ENCODE results near the gene LUZP2.

The LUZP2 gene

DNA sequence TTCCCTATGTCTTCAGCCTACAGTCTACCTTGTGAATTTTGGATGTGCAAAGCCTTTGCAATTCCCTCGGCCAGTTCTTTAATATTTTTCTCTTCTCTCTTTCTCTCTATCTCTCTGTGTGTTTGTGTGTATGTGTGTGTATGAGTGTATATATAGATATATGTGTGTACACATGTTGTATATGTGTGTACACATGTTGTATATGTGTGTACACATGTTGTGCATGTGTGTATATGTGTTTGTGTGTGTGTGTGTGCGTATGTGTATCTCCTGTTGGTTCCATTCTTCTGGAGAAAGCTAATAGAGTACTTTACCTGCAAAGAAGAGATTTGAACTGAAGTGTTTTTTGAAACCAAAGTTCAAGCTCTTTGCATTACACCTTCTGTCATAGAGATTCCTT lies 155.0 kb downstream of the LUZP2 start:
- Histone ChIP-seq H3K27me3 (ENCODE audit: control insufficient read depth in 5 of 5, insufficient read depth in 4 of 5, low read length in 5 of 5) (no peaks in the 10 kb centered on the region), H3K36me3 (ENCODE audit: control insufficient read depth in 5 of 5, insufficient read depth in 5 of 5, low read length in 5 of 5) (no peaks in the 10 kb centered on the region), H3K4me3 (ENCODE audit: low read depth in 1 of 5, low read length in 5 of 5) (no peak overlapping the region), H3K9me3 (ENCODE audit: control insufficient read depth in 5 of 5, low read length in 5 of 5) (no peaks in the 10 kb centered on the region), H3K4me1 (ENCODE audit: control insufficient read depth in 5 of 5, insufficient read depth in 5 of 5, low read length in 5 of 5) (no peaks in the 10 kb centered on the region), H3K27ac (ENCODE audit: low read depth, low read length) (no peak overlapping the region), H3K9ac (ENCODE audit: low read length in 5 of 5) (no peak overlapping the region)

- Histone ChIP-seq H3K9ac (ENCODE audit: low read length in 5 of 5) (no peak overlapping the region), H3K27ac (ENCODE audit: low read depth, low read length) (no peak overlapping the region), H3K4me3 (ENCODE audit: low read depth in 1 of 5, low read length in 5 of 5) (no peak overlapping the region), H3K36me3 (ENCODE audit: control insufficient read depth in 5 of 5, insufficient read depth in 5 of 5, low read length in 5 of 5) (no peaks in the 10 kb centered on the region), H3K9me3 (ENCODE audit: control insufficient read depth in 5 of 5, low read length in 5 of 5) (no peaks in the 10 kb centered on the region), H3K27me3 (ENCODE audit: control insufficient read depth in 5 of 5, insufficient read depth in 4 of 5, low read length in 5 of 5) (no peaks in the 10 kb centered on the region), H3K4me1 (ENCODE audit: control insufficient read depth in 5 of 5, insufficient read depth in 5 of 5, low read length in 5 of 5) (no peaks in the 10 kb centered on the region)
Measured at GRCh38 chr11:24653901-24654300, 157.0 kb downstream of the LUZP2 start.

DNA sequence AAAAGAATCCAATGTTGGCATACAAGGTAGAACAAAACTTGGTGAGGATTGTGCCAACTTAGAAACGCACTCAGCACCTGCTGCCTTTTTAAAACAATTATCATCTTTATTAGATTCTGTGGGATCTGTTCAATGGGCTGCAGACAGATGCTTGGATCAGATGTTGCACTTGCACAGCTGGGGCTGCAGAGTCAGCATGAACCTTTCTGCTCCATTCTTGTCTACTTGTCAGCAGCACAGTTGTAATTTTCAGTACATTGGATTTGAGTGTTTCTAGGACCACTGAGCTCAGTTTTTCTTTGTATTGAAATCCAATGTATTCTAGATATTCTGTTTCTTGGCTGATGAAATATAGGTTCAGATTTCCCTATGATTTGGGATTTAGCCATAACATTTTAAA lies 164.5 kb downstream of the LUZP2 start:
- H3K27ac ChIP-seq (ENCODE audit: low read depth, low read length), result no peak overlapping the region
- no peak overlapping the region for H3K9ac ChIP-seq (ENCODE audit: low read length in 5 of 5)
- no peaks in the 10 kb centered on the region for H3K4me1 ChIP-seq (ENCODE audit: control insufficient read depth in 5 of 5, insufficient read depth in 5 of 5, low read length in 5 of 5)
- no peak overlapping the region for H3K4me3 ChIP-seq (ENCODE audit: low read depth in 1 of 5, low read length in 5 of 5)
- H3K9me3 ChIP-seq (ENCODE audit: control insufficient read depth in 5 of 5, low read length in 5 of 5), result peaks cover 0 to 3% (median 0%) of the 10 kb centered on the region in 5 donors
- H3K27me3 ChIP-seq (ENCODE audit: control insufficient read depth in 5 of 5, insufficient read depth in 4 of 5, low read length in 5 of 5), result no peaks in the 10 kb centered on the region
- H3K36me3 ChIP-seq (ENCODE audit: control insufficient read depth in 5 of 5, insufficient read depth in 5 of 5, low read length in 5 of 5), result no peaks in the 10 kb centered on the region

DNA sequence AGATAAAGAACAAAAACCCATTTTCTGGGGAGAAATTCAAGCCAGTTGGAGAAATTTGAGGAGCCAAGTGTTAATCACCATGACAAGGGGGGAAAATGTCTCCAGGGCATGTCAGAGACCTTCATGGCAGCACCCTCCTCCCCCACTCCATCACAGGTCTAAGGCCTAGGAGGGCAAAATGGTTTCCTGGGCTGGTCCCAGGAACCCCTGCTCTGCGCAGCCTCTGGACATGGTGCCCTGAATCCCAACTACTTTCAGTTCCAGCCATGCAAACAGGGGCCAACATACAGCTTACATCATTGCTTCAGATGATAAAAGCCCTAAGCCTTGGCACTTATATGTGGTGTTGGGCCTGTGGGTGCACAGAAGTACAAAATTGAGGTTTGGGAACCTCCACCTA lies 167.5 kb downstream of the LUZP2 start:
- no peak overlapping the region for H3K9ac ChIP-seq (ENCODE audit: low read length in 5 of 5)
- no peak overlapping the region for H3K4me3 ChIP-seq (ENCODE audit: low read depth in 1 of 5, low read length in 5 of 5)
- no peak overlapping the region for H3K27ac ChIP-seq (ENCODE audit: low read depth, low read length)
- H3K9me3 ChIP-seq (ENCODE audit: control insufficient read depth in 5 of 5, low read length in 5 of 5), result peaks cover 0 to 3% (median 0%) of the 10 kb centered on the region in 5 donors
- no peaks in the 10 kb centered on the region for H3K36me3 ChIP-seq (ENCODE audit: control insufficient read depth in 5 of 5, insufficient read depth in 5 of 5, low read length in 5 of 5)
- no peaks in the 10 kb centered on the region for H3K4me1 ChIP-seq (ENCODE audit: control insufficient read depth in 5 of 5, insufficient read depth in 5 of 5, low read length in 5 of 5)
- H3K27me3 ChIP-seq (ENCODE audit: control insufficient read depth in 5 of 5, insufficient read depth in 4 of 5, low read length in 5 of 5), result no peaks in the 10 kb centered on the region

DNA sequence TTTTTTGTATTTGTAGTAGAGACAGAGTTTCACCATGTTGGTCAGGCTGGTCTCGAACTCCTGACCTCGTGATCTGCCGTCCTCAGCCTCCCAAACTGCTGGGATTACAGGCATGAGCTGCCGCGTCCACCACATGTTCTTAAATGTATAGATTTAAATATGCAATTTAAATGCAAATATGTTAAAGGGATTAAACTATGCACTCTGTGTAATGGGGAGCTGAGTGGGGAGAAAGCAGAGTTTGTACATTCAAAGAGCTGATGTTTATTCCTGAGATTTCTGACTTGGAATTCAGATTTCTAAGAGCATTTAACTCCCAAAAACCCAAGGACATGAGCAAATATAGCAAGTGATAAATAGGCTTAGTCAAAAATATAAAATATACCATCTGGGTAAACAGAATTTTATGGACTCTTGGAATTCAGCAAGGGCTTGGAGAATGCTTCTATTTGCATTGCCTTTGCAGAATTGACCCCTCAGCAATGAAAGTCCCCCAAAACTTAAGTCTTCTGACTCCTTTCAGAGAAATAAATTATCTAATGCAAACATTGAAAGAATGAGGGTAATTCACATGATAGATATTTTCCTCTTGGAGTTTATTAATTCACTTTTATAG lies 170.6 kb downstream of the LUZP2 start:
- H3K27ac ChIP-seq (ENCODE audit: low read depth, low read length), result no peak overlapping the region
- H3K9me3 ChIP-seq (ENCODE audit: control insufficient read depth in 5 of 5, low read length in 5 of 5), result peaks cover 0 to 3% (median 0%) of the 10 kb centered on the region in 5 donors
- no peaks in the 10 kb centered on the region for H3K36me3 ChIP-seq (ENCODE audit: control insufficient read depth in 5 of 5, insufficient read depth in 5 of 5, low read length in 5 of 5)
- no peak overlapping the region for H3K9ac ChIP-seq (ENCODE audit: low read length in 5 of 5)
- no peaks in the 10 kb centered on the region for H3K27me3 ChIP-seq (ENCODE audit: control insufficient read depth in 5 of 5, insufficient read depth in 4 of 5, low read length in 5 of 5)
- no peaks in the 10 kb centered on the region for H3K4me1 ChIP-seq (ENCODE audit: control insufficient read depth in 5 of 5, insufficient read depth in 5 of 5, low read length in 5 of 5)
- H3K4me3 ChIP-seq (ENCODE audit: low read depth in 1 of 5, low read length in 5 of 5), result no peak overlapping the region

DNA sequence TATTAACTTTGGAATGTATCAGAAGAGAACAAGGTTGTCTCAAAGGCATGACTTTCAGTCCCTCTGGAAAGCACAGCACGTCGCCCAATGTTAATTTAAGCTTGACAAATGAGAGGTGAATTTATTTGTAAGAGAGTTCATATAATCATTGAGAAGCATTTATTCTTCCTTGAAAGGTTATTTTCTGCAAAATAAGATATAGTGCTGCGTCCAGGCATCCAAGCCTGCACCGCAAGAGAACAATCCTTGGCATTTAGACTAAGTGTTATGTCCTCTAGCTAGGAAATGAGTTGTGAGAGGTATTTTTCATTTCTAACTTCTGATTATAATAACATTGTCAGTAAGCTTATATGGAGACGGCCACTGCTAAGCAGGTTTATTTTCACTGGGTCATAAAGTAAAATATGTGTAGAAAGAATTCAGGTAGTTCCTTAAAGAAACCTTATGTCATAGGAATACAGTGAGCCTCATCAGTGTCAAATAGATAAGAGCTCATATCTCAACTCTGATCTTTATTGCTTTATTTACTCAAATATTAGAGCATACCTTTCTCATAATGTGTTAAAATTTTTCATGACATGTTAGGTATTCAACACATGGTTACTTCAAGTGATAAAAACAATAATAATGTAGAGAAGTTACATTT lies 182.0 kb downstream of the LUZP2 start:
- Histone ChIP-seq H3K9ac (ENCODE audit: low read length in 5 of 5) (no peak overlapping the region), H3K4me1 (ENCODE audit: control insufficient read depth in 5 of 5, insufficient read depth in 5 of 5, low read length in 5 of 5) (no peaks in the 10 kb centered on the region), H3K4me3 (ENCODE audit: low read depth in 1 of 5, low read length in 5 of 5) (no peak overlapping the region), H3K9me3 (ENCODE audit: control insufficient read depth in 5 of 5, low read length in 5 of 5) (no peaks in the 10 kb centered on the region), H3K27me3 (ENCODE audit: control insufficient read depth in 5 of 5, insufficient read depth in 4 of 5, low read length in 5 of 5) (no peaks in the 10 kb centered on the region), H3K36me3 (ENCODE audit: control insufficient read depth in 5 of 5, insufficient read depth in 5 of 5, low read length in 5 of 5) (no peaks in the 10 kb centered on the region), H3K27ac (ENCODE audit: low read depth, low read length) (no peak overlapping the region)

DNA sequence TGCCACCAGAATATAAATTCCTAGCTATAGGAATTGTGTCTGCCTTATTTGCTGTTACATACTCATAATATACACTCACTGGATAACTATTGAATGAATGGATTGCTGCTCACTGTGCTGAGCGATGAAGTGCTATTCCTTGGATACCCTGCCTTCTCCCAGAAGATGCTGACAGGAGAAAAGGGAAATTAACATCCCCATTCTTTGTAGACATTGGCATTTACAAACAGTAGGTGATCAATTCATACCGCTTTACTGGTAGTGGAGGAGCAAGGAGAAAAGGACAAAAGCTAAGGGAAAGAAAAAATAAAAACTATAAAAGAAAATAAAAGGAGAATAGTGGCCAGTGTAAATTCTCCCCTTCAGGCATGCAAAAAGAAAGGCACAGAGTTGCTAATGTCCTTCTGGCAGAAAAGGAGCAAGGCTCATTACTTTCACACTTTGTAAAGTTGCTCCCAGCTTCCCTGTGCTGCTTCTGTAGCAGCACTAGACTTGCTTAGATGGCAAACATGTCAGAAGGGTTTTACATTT lies 183.0 kb downstream of the LUZP2 start:
- no peak overlapping the region for H3K9ac ChIP-seq (ENCODE audit: low read length in 5 of 5)
- H3K4me1 ChIP-seq (ENCODE audit: control insufficient read depth in 5 of 5, insufficient read depth in 5 of 5, low read length in 5 of 5), result no peaks in the 10 kb centered on the region
- no peaks in the 10 kb centered on the region for H3K27me3 ChIP-seq (ENCODE audit: control insufficient read depth in 5 of 5, insufficient read depth in 4 of 5, low read length in 5 of 5)
- H3K27ac ChIP-seq (ENCODE audit: low read depth, low read length), result no peak overlapping the region
- H3K4me3 ChIP-seq (ENCODE audit: low read depth in 1 of 5, low read length in 5 of 5), result no peak overlapping the region
- no peaks in the 10 kb centered on the region for H3K36me3 ChIP-seq (ENCODE audit: control insufficient read depth in 5 of 5, insufficient read depth in 5 of 5, low read length in 5 of 5)
- no peaks in the 10 kb centered on the region for H3K9me3 ChIP-seq (ENCODE audit: control insufficient read depth in 5 of 5, low read length in 5 of 5)

DNA sequence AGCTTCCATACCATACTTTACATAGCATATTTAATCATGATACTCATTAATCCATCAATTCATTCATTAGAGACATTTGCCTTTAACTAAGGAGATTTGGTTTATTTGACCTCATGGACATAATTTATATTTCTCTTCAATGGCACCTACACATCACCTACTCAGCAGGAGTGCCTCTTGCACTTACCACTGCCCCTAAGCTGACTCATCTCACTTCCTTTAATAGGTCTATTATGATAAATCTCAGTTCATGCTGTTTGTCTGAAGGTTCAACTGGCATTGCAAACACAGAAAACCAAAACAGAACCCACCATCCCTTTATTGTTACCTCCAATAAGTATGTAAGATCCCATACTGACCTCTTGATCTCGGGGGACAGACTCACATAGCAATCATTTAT lies 186.7 kb downstream of the LUZP2 start:
- Histone ChIP-seq H3K9me3 (ENCODE audit: control insufficient read depth in 5 of 5, low read length in 5 of 5) (no peaks in the 10 kb centered on the region), H3K36me3 (ENCODE audit: control insufficient read depth in 5 of 5, insufficient read depth in 5 of 5, low read length in 5 of 5) (no peaks in the 10 kb centered on the region), H3K27ac (ENCODE audit: low read depth, low read length) (no peak overlapping the region), H3K4me1 (ENCODE audit: control insufficient read depth in 5 of 5, insufficient read depth in 5 of 5, low read length in 5 of 5) (no peaks in the 10 kb centered on the region), H3K4me3 (ENCODE audit: low read depth in 1 of 5, low read length in 5 of 5) (no peak overlapping the region), H3K27me3 (ENCODE audit: control insufficient read depth in 5 of 5, insufficient read depth in 4 of 5, low read length in 5 of 5) (no peaks in the 10 kb centered on the region), H3K9ac (ENCODE audit: low read length in 5 of 5) (no peak overlapping the region)

DNA sequence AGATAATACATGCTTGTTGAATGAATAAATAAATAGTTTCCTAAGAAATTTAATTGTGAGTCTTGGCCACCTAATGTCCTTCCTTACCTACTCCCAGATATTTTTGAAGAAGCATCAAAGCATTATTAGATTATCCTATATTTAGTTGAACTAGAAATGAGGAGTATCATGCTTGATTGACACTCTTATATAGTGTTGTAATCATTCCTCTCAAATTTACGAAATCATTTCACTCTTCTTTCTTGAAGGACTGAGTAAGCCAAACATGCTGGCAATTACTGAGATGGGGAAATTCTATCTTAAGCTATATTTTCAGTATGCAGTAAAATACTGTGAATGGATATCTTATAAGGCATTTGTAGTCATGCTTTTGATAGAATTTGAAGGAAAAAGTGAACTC lies 189.0 kb downstream of the LUZP2 start:
- no peak overlapping the region for H3K4me3 ChIP-seq (ENCODE audit: low read depth in 1 of 5, low read length in 5 of 5)
- H3K27ac ChIP-seq (ENCODE audit: low read depth, low read length), result no peak overlapping the region
- H3K36me3 ChIP-seq (ENCODE audit: control insufficient read depth in 5 of 5, insufficient read depth in 5 of 5, low read length in 5 of 5), result no peaks in the 10 kb centered on the region
- H3K9me3 ChIP-seq (ENCODE audit: control insufficient read depth in 5 of 5, low read length in 5 of 5), result no peaks in the 10 kb centered on the region
- H3K9ac ChIP-seq (ENCODE audit: low read length in 5 of 5), result no peak overlapping the region
- no peaks in the 10 kb centered on the region for H3K4me1 ChIP-seq (ENCODE audit: control insufficient read depth in 5 of 5, insufficient read depth in 5 of 5, low read length in 5 of 5)
- no peaks in the 10 kb centered on the region for H3K27me3 ChIP-seq (ENCODE audit: control insufficient read depth in 5 of 5, insufficient read depth in 4 of 5, low read length in 5 of 5)

DNA sequence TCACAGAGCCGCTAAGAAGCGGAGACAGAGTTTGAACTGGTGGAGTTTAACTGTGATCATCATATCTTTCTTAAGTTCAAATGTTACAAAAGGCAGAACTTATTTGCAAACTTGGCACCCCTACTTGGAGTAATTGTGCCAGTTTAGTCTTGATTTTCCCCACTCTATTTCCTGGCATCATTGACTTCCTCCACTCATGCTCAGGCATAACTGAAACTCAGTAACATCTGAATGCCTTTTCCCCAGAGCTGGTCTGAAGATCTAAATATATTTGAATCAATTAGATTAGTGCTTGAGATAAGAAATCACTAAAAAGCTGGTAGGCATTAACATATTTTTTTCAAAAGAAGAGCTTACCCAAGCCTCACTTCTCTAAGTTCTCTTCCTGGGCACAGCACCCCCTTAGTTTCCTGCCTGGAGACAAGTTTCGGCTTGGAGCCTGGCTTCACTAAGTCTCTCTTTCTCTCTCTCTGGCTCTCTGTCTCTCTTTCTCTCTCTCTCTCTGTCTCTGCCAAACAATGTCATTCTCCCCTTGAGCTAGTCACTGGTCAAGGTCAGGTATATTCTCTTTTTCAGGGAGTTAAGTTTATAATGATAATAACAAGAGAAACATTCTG lies 190.8 kb downstream of the LUZP2 start:
- Histone ChIP-seq H3K27ac (ENCODE audit: low read depth, low read length) (no peak overlapping the region), H3K36me3 (ENCODE audit: control insufficient read depth in 5 of 5, insufficient read depth in 5 of 5, low read length in 5 of 5) (no peaks in the 10 kb centered on the region), H3K9ac (ENCODE audit: low read length in 5 of 5) (no peak overlapping the region), H3K4me1 (ENCODE audit: control insufficient read depth in 5 of 5, insufficient read depth in 5 of 5, low read length in 5 of 5) (no peaks in the 10 kb centered on the region), H3K9me3 (ENCODE audit: control insufficient read depth in 5 of 5, low read length in 5 of 5) (no peaks in the 10 kb centered on the region), H3K4me3 (ENCODE audit: low read depth in 1 of 5, low read length in 5 of 5) (no peak overlapping the region), H3K27me3 (ENCODE audit: control insufficient read depth in 5 of 5, insufficient read depth in 4 of 5, low read length in 5 of 5) (no peaks in the 10 kb centered on the region)
